Body of pancreas (tissue), 4 donors: ENCODE results near the gene CMTM7.

Source experiments
- POLR2A ChIP-seq, 3 donors: fragments of 450-650 bp; IDR thresholded peaks; one replicate each; pipeline ENCODE4 v1.6.1; 2016; ENCODE audit warnings: antibody characterized with exemption in 3 of 3, mild to moderate bottlenecking in 2 of 3
- TF ChIP-seq, protein P1 (sequence below), 7 experiments: fragments of 450-650 bp in 4 of 7; fragments of 200-600 bp in 3 of 7; sonication (generic) in 3 of 7; IDR thresholded peaks; one replicate each; pipeline ENCODE4 v1.5.1; 2016 to 2019; ENCODE audit warnings: antibody characterized with exemption in 7 of 7

DNA sequence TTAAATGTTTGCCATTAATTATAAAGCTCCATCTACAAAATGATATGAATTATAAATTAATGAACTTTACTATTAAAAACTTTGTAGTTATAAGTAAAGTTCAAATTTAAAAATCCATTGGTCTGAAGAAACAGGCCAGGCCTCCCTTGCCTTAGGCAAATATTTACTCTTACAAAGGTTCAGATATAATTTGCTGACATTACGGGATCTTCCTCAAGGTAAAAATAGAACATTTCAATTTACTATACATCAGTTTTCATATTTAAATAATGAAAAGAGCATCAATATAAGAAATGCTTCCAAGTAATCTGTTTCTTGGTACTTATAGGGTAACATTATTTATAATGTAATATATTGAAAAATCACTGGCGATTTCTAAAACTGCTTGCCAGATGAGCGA is 107.3 kb downstream of the CMTM7 start:
- TF ChIP-seq, protein P1, sequence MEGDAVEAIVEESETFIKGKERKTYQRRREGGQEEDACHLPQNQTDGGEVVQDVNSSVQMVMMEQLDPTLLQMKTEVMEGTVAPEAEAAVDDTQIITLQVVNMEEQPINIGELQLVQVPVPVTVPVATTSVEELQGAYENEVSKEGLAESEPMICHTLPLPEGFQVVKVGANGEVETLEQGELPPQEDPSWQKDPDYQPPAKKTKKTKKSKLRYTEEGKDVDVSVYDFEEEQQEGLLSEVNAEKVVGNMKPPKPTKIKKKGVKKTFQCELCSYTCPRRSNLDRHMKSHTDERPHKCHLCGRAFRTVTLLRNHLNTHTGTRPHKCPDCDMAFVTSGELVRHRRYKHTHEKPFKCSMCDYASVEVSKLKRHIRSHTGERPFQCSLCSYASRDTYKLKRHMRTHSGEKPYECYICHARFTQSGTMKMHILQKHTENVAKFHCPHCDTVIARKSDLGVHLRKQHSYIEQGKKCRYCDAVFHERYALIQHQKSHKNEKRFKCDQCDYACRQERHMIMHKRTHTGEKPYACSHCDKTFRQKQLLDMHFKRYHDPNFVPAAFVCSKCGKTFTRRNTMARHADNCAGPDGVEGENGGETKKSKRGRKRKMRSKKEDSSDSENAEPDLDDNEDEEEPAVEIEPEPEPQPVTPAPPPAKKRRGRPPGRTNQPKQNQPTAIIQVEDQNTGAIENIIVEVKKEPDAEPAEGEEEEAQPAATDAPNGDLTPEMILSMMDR (IDR thresholded peaks at IDR 0.05) = no peak
- TF ChIP-seq POLR2A (IDR thresholded peaks at IDR 0.05) = no peak
